Measurements from ENCODE around the gene SLC7A1.

Gene SLC7A1

DNA sequence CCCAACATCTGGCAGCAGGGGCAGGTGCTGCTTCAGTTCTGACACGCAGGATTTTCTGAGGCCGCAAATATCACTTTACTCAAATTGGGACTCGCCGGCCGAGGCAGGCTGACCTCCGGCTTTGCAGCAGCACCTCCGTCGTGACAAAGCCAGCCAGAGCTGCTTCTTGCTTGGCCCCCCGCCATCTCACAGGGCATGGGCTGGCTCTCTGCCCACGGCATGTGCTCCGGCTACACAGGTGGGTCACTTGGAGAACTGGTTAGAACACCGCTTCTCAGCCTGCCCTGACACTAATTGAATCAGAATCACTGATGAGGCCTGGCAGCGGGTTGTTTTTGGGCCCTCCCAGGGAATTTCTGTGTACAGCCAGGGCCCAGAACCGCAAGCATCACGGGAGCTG is 112.3 kb downstream of the SLC7A1 start:
- no peak for TF ChIP-seq ZFX (IDR thresholded peaks at IDR 0.05)
- TF ChIP-seq, protein P1, sequence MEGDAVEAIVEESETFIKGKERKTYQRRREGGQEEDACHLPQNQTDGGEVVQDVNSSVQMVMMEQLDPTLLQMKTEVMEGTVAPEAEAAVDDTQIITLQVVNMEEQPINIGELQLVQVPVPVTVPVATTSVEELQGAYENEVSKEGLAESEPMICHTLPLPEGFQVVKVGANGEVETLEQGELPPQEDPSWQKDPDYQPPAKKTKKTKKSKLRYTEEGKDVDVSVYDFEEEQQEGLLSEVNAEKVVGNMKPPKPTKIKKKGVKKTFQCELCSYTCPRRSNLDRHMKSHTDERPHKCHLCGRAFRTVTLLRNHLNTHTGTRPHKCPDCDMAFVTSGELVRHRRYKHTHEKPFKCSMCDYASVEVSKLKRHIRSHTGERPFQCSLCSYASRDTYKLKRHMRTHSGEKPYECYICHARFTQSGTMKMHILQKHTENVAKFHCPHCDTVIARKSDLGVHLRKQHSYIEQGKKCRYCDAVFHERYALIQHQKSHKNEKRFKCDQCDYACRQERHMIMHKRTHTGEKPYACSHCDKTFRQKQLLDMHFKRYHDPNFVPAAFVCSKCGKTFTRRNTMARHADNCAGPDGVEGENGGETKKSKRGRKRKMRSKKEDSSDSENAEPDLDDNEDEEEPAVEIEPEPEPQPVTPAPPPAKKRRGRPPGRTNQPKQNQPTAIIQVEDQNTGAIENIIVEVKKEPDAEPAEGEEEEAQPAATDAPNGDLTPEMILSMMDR (conservative IDR thresholded peaks at IDR 0.05) = no peak

DNA sequence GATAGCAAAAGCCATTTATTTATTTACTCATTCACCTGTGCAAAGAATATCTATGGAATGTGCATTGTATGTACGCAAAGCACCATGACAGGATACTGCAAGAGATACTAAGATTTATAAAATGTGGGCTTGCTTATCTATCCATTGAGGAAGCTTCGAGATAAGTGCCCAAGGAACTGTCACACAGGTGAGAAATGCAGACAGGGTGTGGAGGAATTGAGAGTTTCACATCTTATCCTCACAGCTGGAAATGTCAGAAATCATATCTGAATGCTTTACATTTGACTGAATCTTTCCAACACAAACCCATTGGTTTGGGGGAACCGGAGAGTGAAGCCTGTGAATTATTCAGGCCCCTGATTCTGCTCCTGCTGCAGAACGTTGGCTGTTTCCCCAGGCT is 113.0 kb downstream of the SLC7A1 start:
- H3K27ac ChIP-seq = no peak overlapping the region
- TF ChIP-seq, protein P1 (conservative IDR thresholded peaks at IDR 0.05) = no peak
- TF ChIP-seq ZFX (IDR thresholded peaks at IDR 0.05) = no peak

More for the DNA sequence above, 112.3 kb downstream of the SLC7A1 start:
- no peak overlapping the region for H3K27ac ChIP-seq

DNA sequence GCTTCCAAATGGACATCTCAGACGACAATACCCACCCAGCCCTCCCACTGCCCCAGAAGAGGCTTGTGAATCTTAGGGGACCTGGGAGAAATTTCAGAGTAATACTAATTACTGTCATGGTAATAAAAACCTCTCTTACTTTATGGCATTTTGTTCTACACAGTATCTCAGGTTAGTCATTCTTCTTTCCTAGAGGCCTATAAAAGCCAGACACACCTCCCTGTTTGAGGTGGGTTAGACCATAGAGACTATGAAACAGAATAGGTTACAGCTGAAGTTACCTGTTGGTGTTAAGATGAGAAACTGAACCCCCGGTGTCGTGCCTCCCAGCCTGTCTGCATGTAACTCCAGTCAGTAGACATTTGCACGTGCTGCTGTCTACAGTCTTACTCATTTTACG is 113.9 kb downstream of the SLC7A1 start:
- no peak overlapping the region for H3K27ac ChIP-seq
- TF ChIP-seq, protein P1 (conservative IDR thresholded peaks at IDR 0.05) = no peak
- TF ChIP-seq ZFX (IDR thresholded peaks at IDR 0.05) = no peak

DNA sequence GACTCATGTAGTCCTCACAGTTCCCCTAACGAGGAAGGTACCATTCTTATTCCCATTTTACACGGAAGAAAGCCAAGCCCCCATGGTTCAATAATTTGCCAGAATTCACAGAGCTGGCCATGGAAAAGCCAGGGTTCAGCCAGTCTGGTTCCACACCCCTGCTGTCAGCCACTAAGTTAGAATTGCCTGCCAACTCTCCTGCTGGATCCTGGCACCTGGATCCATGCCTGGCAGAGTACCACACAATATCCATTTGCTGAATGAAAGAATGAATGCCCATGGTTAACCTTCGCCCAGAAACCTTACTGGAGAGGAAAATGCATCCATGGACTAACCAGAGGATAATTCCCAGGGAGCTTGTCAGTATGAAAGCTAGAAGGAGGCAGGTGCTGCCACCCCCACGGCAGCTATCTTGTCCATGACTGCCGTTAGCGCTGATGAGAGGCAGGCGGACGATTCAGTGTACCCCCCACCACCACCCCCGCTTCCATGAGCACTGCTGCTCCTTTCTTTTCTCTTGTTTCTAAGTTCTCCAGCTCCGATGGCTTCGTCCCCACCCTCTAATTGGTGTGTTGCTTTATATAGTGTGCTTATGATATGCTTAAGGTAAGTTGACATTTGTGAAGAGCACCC is 114.5 kb downstream of the SLC7A1 start:
- no peak for TF ChIP-seq ZFX (IDR thresholded peaks at IDR 0.05)
- TF ChIP-seq, protein P1 (conservative IDR thresholded peaks at IDR 0.05) = no peak
- H3K27ac ChIP-seq = no peak overlapping the region

DNA sequence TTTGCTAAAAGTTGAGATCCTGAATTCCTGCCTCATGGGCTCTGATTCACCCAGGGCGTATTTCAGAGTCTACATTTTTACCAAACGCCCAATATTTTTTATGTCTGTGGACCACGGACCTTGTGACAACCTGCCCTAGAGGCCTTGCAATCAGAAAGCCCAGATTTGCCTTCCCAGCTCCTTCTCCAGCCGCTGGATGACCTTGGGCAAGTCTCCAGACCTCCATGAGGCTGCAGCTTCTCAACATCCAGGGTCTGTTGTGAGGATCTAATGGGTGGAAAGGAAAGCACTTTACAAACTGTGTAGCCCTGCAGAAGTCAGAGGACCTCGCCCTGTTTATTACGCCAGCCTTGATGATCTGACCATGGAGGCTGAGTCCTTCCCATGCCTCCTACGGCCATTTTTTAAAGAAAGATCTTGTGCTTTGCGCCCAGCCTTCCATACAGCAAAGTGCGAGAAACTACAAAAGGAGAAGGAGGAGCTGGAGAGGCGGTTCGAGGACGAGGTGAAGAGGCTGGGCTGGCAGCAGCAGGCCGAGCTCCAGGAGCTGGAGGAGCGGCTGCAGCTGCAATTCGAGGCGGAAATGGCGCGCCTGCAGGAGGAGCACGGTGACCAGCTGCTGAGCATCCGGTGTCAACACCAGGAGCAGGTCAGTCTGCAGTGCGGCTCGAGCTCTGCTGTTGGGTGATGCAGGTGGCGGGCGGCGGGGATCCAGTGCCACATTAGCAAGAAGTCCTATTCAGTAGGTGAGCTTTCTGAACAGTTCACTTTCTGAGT is 115.6 kb downstream of the SLC7A1 start:
- TF ChIP-seq ZFX (IDR thresholded peaks at IDR 0.05) = no peak
- TF ChIP-seq, protein P1 (conservative IDR thresholded peaks at IDR 0.05) = no peak

DNA sequence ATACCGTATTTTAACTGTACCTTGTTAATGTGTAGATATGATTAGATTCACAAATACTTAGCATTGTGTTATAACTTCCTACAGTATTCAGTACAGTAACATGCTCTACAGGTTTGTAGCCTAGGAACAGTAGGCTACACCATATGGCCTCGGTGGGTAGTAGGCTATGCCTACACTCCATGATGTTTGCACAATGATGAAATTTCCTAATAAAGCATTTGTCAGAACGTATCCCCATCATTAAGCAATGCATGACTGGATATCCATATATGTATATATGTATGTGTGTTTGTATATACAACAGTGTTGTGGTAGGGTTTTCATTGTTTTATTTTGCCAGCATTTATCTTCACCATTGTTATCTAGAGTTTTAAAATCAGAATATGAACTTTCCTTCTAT is 119.4 kb downstream of the SLC7A1 start:
- no peak overlapping the region for H3K27ac ChIP-seq
- TF ChIP-seq, protein P1 (conservative IDR thresholded peaks at IDR 0.05) = no peak
- no peak for TF ChIP-seq ZFX (IDR thresholded peaks at IDR 0.05)

More for the DNA sequence above, 115.6 kb downstream of the SLC7A1 start:
- no peak overlapping the region for H3K27ac ChIP-seq

DNA sequence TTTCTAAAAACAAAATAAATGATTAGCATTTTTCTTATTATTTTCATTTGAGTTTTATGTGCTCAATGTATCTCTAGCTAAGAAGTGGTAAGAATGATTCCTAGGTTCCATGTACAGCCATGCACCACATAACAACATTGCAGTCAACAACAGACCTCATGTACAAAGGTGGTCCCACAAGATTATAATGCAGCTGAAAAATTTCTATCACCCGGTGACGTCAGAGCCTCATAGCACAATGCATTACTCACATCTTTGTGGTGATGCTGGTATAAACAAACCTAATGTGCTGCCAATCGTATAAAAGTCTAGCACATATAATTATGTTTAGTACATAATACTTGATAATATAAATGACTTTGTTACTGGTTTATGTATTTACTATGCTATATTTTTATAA is 120.5 kb downstream of the SLC7A1 start:
- no peak for TF ChIP-seq ZFX (IDR thresholded peaks at IDR 0.05)
- TF ChIP-seq, protein P1 (conservative IDR thresholded peaks at IDR 0.05) = no peak
- H3K27ac ChIP-seq = no peak overlapping the region

Measured in C4-2B (cell line).